IMR-90 (cell line): Measurements from ENCODE around the gene NPTN. TPM values are rescaled to one million over a fixed set of nuclear protein-coding genes. Genes with fewer than 3 reads are reported as not detected.

Source experiments
- ATAC-seq: fragments of 200-7000 bp; cut with Tn5 transposase; 2 replicates; pipeline ENCODE4 v1.9.1; 2020; ENCODE audit warnings: low read depth, mild to moderate bottlenecking, moderate library complexity
- BruUV-seq: library from RNA; stranded (reverse); fragments of 400-500 nt; replicated peaks from 2 replicates; lab custom pipeline; 2021; lab: Mats Ljungman, UMichigan
- CTCF ChIA-PET: fragments of 300-600 bp; formaldehyde crosslinking; extraction: SDS; loops from one replicate; lab custom pipeline; 2021; ENCODE audit warnings: antibody characterized with exemption; lab: Yijun Ruan, JAX
- POLR2A ChIA-PET: fragments of 300-600 bp; sonication (Branson Sonifier 250); formaldehyde crosslinking; loops from one replicate; lab custom pipeline; 2022; ENCODE audit warnings: antibody characterized with exemption; ENCODE audit not compliant: unreplicated experiment; lab: Charles Lee
- DNase-seq: peaks from one replicate; pipeline ENCODE4 v3.0.0; 2013
- H2AFZ ChIP-seq: replicated peaks from 2 replicates; pipeline ENCODE3; 2013; ENCODE audit warnings: low read length, mild to moderate bottlenecking; ENCODE audit not compliant: poor library complexity
- H2AK5ac ChIP-seq: 2 replicates; pipeline ENCODE4 v1.6.1; 2013; ENCODE audit warnings: low read depth, low read length, inconsistent platforms
- H2AK9ac ChIP-seq: replicated peaks from 2 replicates; pipeline ENCODE3; 2013; ENCODE audit warnings: mild to moderate bottlenecking, low read depth, low read length, moderate library complexity; ENCODE audit not compliant: poor library complexity
- H2BK120ac ChIP-seq: 2 replicates; pipeline ENCODE4 v1.6.1; 2013; ENCODE audit warnings: low read depth, low read length, inconsistent platforms
- H2BK15ac ChIP-seq: 3 replicates; pipeline ENCODE4 v1.6.1; 2013; ENCODE audit warnings: low read depth, low read length, inconsistent platforms
- H2BK20ac ChIP-seq: 2 replicates; pipeline ENCODE4 v1.6.1; 2013; ENCODE audit warnings: low read depth, mild to moderate bottlenecking, inconsistent platforms, low read length, moderate library complexity
- H2BK5ac ChIP-seq: 2 replicates; pipeline ENCODE4 v1.6.1; 2013; ENCODE audit warnings: mild to moderate bottlenecking, low read depth, low read length, inconsistent platforms; ENCODE audit not compliant: poor library complexity, severe bottlenecking
- H3K14ac ChIP-seq: replicated peaks from 2 replicates; pipeline ENCODE4 v1.6.1; 2013; ENCODE audit warnings: low read depth, low read length, inconsistent platforms
- H3K18ac ChIP-seq: 2 replicates; pipeline ENCODE4 v1.6.1; 2013; ENCODE audit warnings: low read depth, low read length, control low read depth
- H3K23ac ChIP-seq: 2 replicates; pipeline ENCODE4 v1.6.1; 2013; ENCODE audit warnings: low read depth, low read length, inconsistent platforms
- H3K27ac ChIP-seq: 2 replicates; pipeline ENCODE4 v1.5.1; 2013; ENCODE audit warnings: mild to moderate bottlenecking, control low read depth, low read length; ENCODE audit not compliant: insufficient read depth
- H3K27me3 ChIP-seq: 2 replicates; pipeline ENCODE4 v1.6.1; 2013; ENCODE audit warnings: low read length; ENCODE audit not compliant: control insufficient read depth, insufficient read depth
- H3K36me3 ChIP-seq: 2 replicates; pipeline ENCODE4 v1.6.1; 2013; ENCODE audit warnings: low read length, mixed read lengths; ENCODE audit not compliant: control insufficient read depth, insufficient read depth
- H3K4ac ChIP-seq: 2 replicates; pipeline ENCODE4 v1.6.1; 2013; ENCODE audit warnings: low read depth, low read length, inconsistent platforms
- H3K4me1 ChIP-seq: 2 replicates; pipeline ENCODE4 v1.6.1; 2013; ENCODE audit warnings: low read length, mixed read lengths; ENCODE audit not compliant: control insufficient read depth, insufficient read depth
- H3K4me2 ChIP-seq: 2 replicates; pipeline ENCODE4 v1.6.1; 2013; ENCODE audit warnings: low read depth, mild to moderate bottlenecking, control low read depth, low read length, moderate library complexity
- H3K4me3 ChIP-seq: 2 replicates; pipeline ENCODE4 v1.5.1; 2013; ENCODE audit warnings: low read depth, mild to moderate bottlenecking, control low read depth, low read length, moderate library complexity; ENCODE audit not compliant: insufficient read depth
- H3K56ac ChIP-seq: 2 replicates; pipeline ENCODE4 v1.6.1; 2013; ENCODE audit warnings: low read length, inconsistent platforms; ENCODE audit not compliant: insufficient read depth; ENCODE audit errors: extremely low read depth
- H3K79me1 ChIP-seq, 2 experiments: 2 replicates each; pipeline ENCODE4 v1.6.1; 2013; ENCODE audit warnings: low read length in 2 of 2, inconsistent platforms in 1 of 2, low read depth in 1 of 2
- H3K9ac ChIP-seq: 2 replicates; pipeline ENCODE4 v1.6.1; 2013; ENCODE audit warnings: low read depth, low read length, control low read depth
- H3K9me1 ChIP-seq: 2 replicates; pipeline ENCODE4 v1.6.1; 2013; ENCODE audit warnings: low read length, inconsistent platforms; ENCODE audit not compliant: insufficient read depth
- H3K9me3 ChIP-seq: 2 replicates; pipeline ENCODE4 v1.6.1; 2013; ENCODE audit warnings: low read length; ENCODE audit not compliant: control insufficient read depth, insufficient read depth
- H4K20me1 ChIP-seq: 2 replicates; pipeline ENCODE4 v1.6.1; 2013; ENCODE audit warnings: low read length, inconsistent platforms; ENCODE audit not compliant: insufficient read depth
- H4K5ac ChIP-seq: 2 replicates; pipeline ENCODE4 v1.6.1; 2013; ENCODE audit warnings: mild to moderate bottlenecking, low read depth, low read length, control low read depth
- H4K8ac ChIP-seq, 2 experiments: 2 replicates each; pipeline ENCODE4 v1.6.1; 2013; ENCODE audit warnings: low read depth in 2 of 2, low read length in 2 of 2, control low read depth in 1 of 2, inconsistent platforms in 1 of 2
- H4K91ac ChIP-seq: 2 replicates; pipeline ENCODE4 v1.6.1; 2013; ENCODE audit warnings: low read depth, low read length, inconsistent platforms; ENCODE audit not compliant: insufficient read depth
- BHLHE40 ChIP-seq: fragments of 150-350 bp; IDR thresholded peaks from 2 replicates; pipeline ENCODE4 v1.6.1; 2016; ENCODE audit warnings: mild to moderate bottlenecking, low read depth, low read length
- CEBPB ChIP-seq: IDR thresholded peaks from 2 replicates; pipeline ENCODE4 v1.6.1; 2012; ENCODE audit warnings: low read depth, low read length, improper control_type of control experiment
- FOS ChIP-seq: fragments of 150-350 bp; IDR thresholded peaks from 2 replicates; pipeline ENCODE4 v1.6.1; 2016; ENCODE audit warnings: low read depth, low read length
- MAFK ChIP-seq: IDR thresholded peaks from 2 replicates; pipeline ENCODE4 v1.6.1; 2012; ENCODE audit warnings: low read depth, low read length, improper control_type of control experiment
- MAZ ChIP-seq: IDR thresholded peaks from 2 replicates; pipeline ENCODE4 v1.6.1; 2012; ENCODE audit warnings: low read depth, mild to moderate bottlenecking, low read length, improper control_type of control experiment, moderate library complexity, borderline replicate concordance
- NFE2L2 ChIP-seq: fragments of 150-350 bp; IDR thresholded peaks from 2 replicates; pipeline ENCODE4 v1.6.1; 2016; ENCODE audit warnings: low read depth, mild to moderate bottlenecking, low read length
- POLR2A ChIP-seq: IDR thresholded peaks from 2 replicates; pipeline ENCODE4 v1.6.1; 2012; ENCODE audit warnings: mild to moderate bottlenecking, low read depth, low read length
- RAD21 ChIP-seq: IDR thresholded peaks from 2 replicates; pipeline ENCODE4 v1.6.1; 2012; ENCODE audit warnings: low read length, improper control_type of control experiment
- RCOR1 ChIP-seq: IDR thresholded peaks from 2 replicates; pipeline ENCODE4 v1.6.1; 2012; ENCODE audit warnings: mild to moderate bottlenecking, low read length, improper control_type of control experiment; ENCODE audit not compliant: insufficient replicate concordance
- SMC3 ChIP-seq: fragments of 150-350 bp; IDR thresholded peaks from 2 replicates; pipeline ENCODE4 v1.6.1; 2016; ENCODE audit warnings: low read depth, mild to moderate bottlenecking, antibody characterized with exemption, low read length, moderate library complexity
- WGBS, 2 experiments: methylation state at CpG; one replicate each; pipeline versions ENCODE4 v1.1.5 to v1.1.7; 2013; ENCODE audit warnings: missing lambda C conversion rate in 2 of 2; ENCODE audit not compliant: insufficient read length in 1 of 2; ENCODE audit errors: extremely low coverage in 2 of 2; 5-methylcytosine and 5-hydroxymethylcytosine counted together
- dilution Hi-C: fragments of 300-500 bp; cut with HindIII; formaldehyde crosslinking; loops from one replicate; pipeline ENCODE4 v1.14.3; 2018; ENCODE audit warnings: low sequenced_read_pairs; ENCODE audit not compliant: unreplicated experiment
- in situ Hi-C: fragments of 300-500 bp; cut with MboI; formaldehyde crosslinking; loops from 3 replicates; pipeline ENCODE4 v1.14.3; 2019; ENCODE audit warnings: low sequenced_read_pairs, inconsistent platforms, mixed read lengths
- intact Hi-C: fragments of 100-400 bp; cut with micrococcal nuclease; formaldehyde crosslinking; loops from 2 replicates; pipeline ENCODE4 v1.10.0; 2022
- polyA plus RNA-seq, 3 experiments: library from polyadenylated mRNA; depleted of rRNA; stranded (reverse); fragments of >200 nt; gene quantifications; 2 replicates each; pipeline ENCODE4 v1.2.3, GENCODE V29; 2012; ENCODE audit warnings: low replicate concordance in 1 of 3
- total RNA-seq: library from RNA; depleted of rRNA; stranded (reverse); fragments of >200 nt; gene quantifications from 2 replicates; pipeline ENCODE4 v1.2.3, GENCODE V29; 2012
- TF ChIP-seq, protein P1 (sequence below): fragments of 150-350 bp; IDR thresholded peaks from 2 replicates; pipeline ENCODE4 v1.6.1; 2016; ENCODE audit warnings: low read depth, mild to moderate bottlenecking, low read length, moderate library complexity, borderline replicate concordance
- TF ChIP-seq, protein P2 (sequence below): fragments of 150-350 bp; IDR thresholded peaks from 2 replicates; pipeline ENCODE4 v1.6.1; 2017; ENCODE audit warnings: mild to moderate bottlenecking, antibody characterized with exemption, low read length, low read depth
- TF ChIP-seq, protein P3 (sequence below): conservative IDR thresholded peaks from 2 replicates; pipeline ENCODE4 v1.5.1; 2012; ENCODE audit warnings: mild to moderate bottlenecking, low read depth, low read length, improper control_type of control experiment

NPTN gene
- total and polyA plus RNA-seq, 2 of the 4 experiments (the other 2 are of a cell fraction): 171 to 329 TPM

DNA sequence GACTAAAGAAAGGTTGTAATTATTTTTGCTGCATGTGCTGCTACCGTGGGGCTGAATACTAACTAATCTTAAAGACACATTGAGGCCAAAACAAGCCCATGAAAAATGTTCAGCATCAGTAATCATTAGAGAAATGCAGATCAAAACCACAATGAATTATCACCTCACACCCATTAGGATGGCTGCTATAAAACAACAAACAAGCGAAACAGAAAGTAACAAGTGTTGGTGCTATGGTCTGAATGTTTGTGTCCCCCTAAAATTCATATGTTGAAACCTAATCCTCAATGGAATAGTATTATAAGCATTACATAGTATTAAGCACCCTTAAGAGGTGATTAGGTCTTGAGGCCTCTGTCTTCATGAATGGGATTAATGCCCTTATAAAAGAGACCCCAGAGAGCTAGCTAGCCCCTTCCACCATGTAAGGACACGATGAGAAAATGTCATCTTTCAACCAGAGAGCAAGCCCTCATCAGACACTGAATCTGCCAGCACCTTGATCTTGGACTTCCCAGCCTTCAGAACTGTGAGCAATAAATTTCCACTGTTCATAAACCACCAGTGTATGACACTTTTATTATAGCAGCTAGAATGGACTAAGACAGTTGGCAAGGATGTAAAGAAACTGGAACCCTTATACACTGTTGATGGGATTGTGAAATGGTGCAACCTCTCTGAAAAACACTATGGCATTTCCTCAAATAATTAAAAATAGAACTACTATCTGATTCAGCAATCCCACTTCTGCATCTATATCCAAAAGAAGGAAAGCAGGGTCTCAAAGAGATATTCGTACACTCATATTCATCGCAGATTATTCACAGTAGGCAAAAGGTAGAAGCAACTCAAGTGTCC lies 114.1 kb downstream of the NPTN start:
- H3K27me3 ChIP-seq: peaks cover 14% of the 10 kb centered on the region
- H4K5ac ChIP-seq: no peak overlapping the region
- H2BK20ac ChIP-seq: no peak overlapping the region
- no peak overlapping the region for H4K8ac ChIP-seq
- in situ Hi-C loops: no loop called here
- H2AK5ac ChIP-seq: no peak overlapping the region
- no peak overlapping the region for H2AFZ ChIP-seq
- H4K20me1 ChIP-seq: no peaks in the 10 kb centered on the region
- no peak overlapping the region for H3K4me2 ChIP-seq
- TF ChIP-seq, protein P1, sequence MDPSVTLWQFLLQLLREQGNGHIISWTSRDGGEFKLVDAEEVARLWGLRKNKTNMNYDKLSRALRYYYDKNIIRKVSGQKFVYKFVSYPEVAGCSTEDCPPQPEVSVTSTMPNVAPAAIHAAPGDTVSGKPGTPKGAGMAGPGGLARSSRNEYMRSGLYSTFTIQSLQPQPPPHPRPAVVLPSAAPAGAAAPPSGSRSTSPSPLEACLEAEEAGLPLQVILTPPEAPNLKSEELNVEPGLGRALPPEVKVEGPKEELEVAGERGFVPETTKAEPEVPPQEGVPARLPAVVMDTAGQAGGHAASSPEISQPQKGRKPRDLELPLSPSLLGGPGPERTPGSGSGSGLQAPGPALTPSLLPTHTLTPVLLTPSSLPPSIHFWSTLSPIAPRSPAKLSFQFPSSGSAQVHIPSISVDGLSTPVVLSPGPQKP: no peak
- TF ChIP-seq RAD21: no peak
- TF ChIP-seq CEBPB: no peak
- TF ChIP-seq, protein P2, sequence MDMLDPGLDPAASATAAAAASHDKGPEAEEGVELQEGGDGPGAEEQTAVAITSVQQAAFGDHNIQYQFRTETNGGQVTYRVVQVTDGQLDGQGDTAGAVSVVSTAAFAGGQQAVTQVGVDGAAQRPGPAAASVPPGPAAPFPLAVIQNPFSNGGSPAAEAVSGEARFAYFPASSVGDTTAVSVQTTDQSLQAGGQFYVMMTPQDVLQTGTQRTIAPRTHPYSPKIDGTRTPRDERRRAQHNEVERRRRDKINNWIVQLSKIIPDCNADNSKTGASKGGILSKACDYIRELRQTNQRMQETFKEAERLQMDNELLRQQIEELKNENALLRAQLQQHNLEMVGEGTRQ: no peak
- TF ChIP-seq MAFK: no peak
- TF ChIP-seq RCOR1: no peak
- TF ChIP-seq BHLHE40: no peak
- no peak for TF ChIP-seq NFE2L2
- TF ChIP-seq POLR2A: no peak
- TF ChIP-seq, protein P3, sequence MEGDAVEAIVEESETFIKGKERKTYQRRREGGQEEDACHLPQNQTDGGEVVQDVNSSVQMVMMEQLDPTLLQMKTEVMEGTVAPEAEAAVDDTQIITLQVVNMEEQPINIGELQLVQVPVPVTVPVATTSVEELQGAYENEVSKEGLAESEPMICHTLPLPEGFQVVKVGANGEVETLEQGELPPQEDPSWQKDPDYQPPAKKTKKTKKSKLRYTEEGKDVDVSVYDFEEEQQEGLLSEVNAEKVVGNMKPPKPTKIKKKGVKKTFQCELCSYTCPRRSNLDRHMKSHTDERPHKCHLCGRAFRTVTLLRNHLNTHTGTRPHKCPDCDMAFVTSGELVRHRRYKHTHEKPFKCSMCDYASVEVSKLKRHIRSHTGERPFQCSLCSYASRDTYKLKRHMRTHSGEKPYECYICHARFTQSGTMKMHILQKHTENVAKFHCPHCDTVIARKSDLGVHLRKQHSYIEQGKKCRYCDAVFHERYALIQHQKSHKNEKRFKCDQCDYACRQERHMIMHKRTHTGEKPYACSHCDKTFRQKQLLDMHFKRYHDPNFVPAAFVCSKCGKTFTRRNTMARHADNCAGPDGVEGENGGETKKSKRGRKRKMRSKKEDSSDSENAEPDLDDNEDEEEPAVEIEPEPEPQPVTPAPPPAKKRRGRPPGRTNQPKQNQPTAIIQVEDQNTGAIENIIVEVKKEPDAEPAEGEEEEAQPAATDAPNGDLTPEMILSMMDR: no peak
- no peak for TF ChIP-seq SMC3
- TF ChIP-seq MAZ: no peak
- no peak for TF ChIP-seq FOS
- H3K4me1 ChIP-seq: no peaks in the 10 kb centered on the region
- no peak overlapping the region for H2BK120ac ChIP-seq
- POLR2A ChIA-PET: no interaction called here
- H2AK9ac ChIP-seq: no peak overlapping the region
- no peak overlapping the region for H3K9ac ChIP-seq
- no peaks in the 10 kb centered on the region for H3K36me3 ChIP-seq
- no TSS peak for BruUV-seq
- no peak overlapping the region for H3K27ac ChIP-seq
- no peak overlapping the region for H3K14ac ChIP-seq
- CTCF ChIA-PET: no interaction called here
- no peaks in the 10 kb centered on the region for H3K79me1 ChIP-seq
- no peak overlapping the region for H2BK15ac ChIP-seq
- H4K91ac ChIP-seq: no peak overlapping the region
- no peak overlapping the region for H3K18ac ChIP-seq
- H3K9me3 ChIP-seq: no peaks in the 10 kb centered on the region
- DNase-seq (no peak), ATAC-seq (no peak)
- H2BK5ac ChIP-seq: no peak overlapping the region
- dilution Hi-C loops: no loop called here
- H3K4me3 ChIP-seq: no peak overlapping the region
- H3K9me1 ChIP-seq: no peaks in the 10 kb centered on the region
- H3K4ac ChIP-seq: no peak overlapping the region
- H3K23ac ChIP-seq: no peak overlapping the region
- 0% methylated on average over 1 of the region's 5 CpGs; no CpG with 5 or more reads in 1 of the 2 experiments for WGBS, 2 experiments
- intact Hi-C loops: no loop called here
- H3K56ac ChIP-seq: no peak overlapping the region
